ENCODE results near the gene CCDC195.

GRCh38 chr2:224722250-224722649 is 6.1 kb upstream of the CCDC195 start:
- no peak for TF ChIP-seq OSR1 (CRISPR knock-in tag; IDR thresholded peaks at IDR 0.05)
- no peak for TF ChIP-seq ZFP3 (CRISPR knock-in tag; IDR thresholded peaks at IDR 0.05)
- no peak for TF ChIP-seq CREB5 (CRISPR knock-in tag; IDR thresholded peaks at IDR 0.05; ENCODE audit: low read depth)
- TF ChIP-seq GLIS3 (CRISPR knock-in tag; IDR thresholded peaks at IDR 0.05): no peak
- no peak for TF ChIP-seq ZNF70 (CRISPR knock-in tag; IDR thresholded peaks at IDR 0.05)
- no peak for TF ChIP-seq PATZ1 (CRISPR knock-in tag; IDR thresholded peaks at IDR 0.05; ENCODE audit: borderline replicate concordance)
